Muscle layer of duodenum (tissue), 2 donors: ENCODE data around the gene MOGAT2.

Experiments used
- H3K27ac ChIP-seq: one replicate; pipeline ENCODE4 v1.7.0; 2013; ENCODE audit warnings: mild to moderate bottlenecking, low read length
- H3K27me3 ChIP-seq: one replicate; pipeline ENCODE4 v1.7.0; 2013; ENCODE audit warnings: low read depth, mild to moderate bottlenecking, control low read depth, low read length
- H3K36me3 ChIP-seq, 2 donors: one replicate each; pipeline ENCODE4 v1.7.0; 2013; ENCODE audit warnings: low read length in 2 of 2, control low read depth in 1 of 2, mild to moderate bottlenecking in 1 of 2; ENCODE audit not compliant: insufficient read depth in 2 of 2, control insufficient read depth in 1 of 2
- H3K4me1 ChIP-seq, 2 donors: one replicate each; pipeline ENCODE4 v1.7.0; 2013; ENCODE audit warnings: low read length in 2 of 2, mild to moderate bottlenecking in 2 of 2, control low read depth in 1 of 2, moderate library complexity in 1 of 2; ENCODE audit not compliant: insufficient read depth in 2 of 2, control insufficient read depth in 1 of 2
- H3K4me3 ChIP-seq, 2 donors: one replicate each; pipeline ENCODE4 v1.7.0; 2013; ENCODE audit warnings: low read length in 2 of 2, low read depth in 1 of 2, mild to moderate bottlenecking in 1 of 2
- H3K9me3 ChIP-seq, 2 donors: one replicate each; pipeline ENCODE4 v1.7.0; 2013; ENCODE audit warnings: low read length in 2 of 2, control low read depth in 1 of 2, mild to moderate bottlenecking in 1 of 2; ENCODE audit not compliant: control insufficient read depth in 1 of 2
- donor health status: healthy.

MOGAT2 gene

GRCh38 chr11:75771646-75772410, 54.2 kb downstream of the MOGAT2 start:
- no peaks in the 10 kb centered on the region for H3K36me3 ChIP-seq
- H3K9me3 ChIP-seq = no peaks in the 10 kb centered on the region
- no peak overlapping the region for H3K4me3 ChIP-seq
- no peak overlapping the region for H3K27ac ChIP-seq
- H3K27me3 ChIP-seq = no peaks in the 10 kb centered on the region
- H3K4me1 ChIP-seq = peaks cover 0 to 15% of the 10 kb centered on the region in 2 donors

DNA sequence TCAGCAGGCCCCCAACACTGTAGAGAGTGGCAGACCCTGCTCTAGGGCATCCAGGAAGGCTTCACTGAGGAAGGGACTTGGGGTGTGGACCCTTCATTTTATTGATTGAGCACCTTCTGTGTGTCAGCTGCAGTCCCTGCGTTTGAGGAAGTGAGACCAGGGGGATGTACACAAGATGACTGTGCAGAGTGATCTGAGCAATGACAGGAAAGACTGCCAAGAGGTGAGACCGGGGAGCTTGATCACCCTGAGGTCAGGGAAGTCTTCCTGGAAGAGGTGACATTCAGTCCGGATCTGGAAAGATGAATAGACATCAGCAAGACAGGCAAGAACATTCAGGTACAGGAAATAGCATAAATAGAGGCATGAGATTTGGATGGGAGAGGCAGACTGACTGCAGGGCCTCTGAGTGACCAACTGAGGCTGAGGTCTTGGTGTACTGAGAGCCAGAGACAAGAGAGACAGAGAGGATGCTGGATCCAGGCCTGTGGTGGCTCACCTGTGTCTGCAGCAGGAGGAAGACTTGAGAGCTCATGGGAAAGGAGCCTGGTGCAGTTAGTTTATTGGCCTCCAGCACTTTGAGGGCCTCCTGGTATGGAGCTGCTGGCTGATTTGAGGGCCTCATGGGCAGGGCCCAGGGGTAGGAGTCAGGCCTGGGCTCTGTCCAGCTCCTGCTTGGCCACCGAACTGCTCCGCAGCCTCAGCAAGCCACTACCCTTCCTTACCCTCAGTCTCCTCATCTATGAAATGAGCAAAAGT, 56.1 kb downstream of the MOGAT2 start:
- Histone ChIP-seq H3K4me3 (no peak overlapping the region), H3K27me3 (no peaks in the 10 kb centered on the region), H3K9me3 (no peaks in the 10 kb centered on the region), H3K36me3 (no peaks in the 10 kb centered on the region), H3K4me1 (peaks cover 0 to 2% of the 10 kb centered on the region in 2 donors), H3K27ac (no peak overlapping the region)

DNA sequence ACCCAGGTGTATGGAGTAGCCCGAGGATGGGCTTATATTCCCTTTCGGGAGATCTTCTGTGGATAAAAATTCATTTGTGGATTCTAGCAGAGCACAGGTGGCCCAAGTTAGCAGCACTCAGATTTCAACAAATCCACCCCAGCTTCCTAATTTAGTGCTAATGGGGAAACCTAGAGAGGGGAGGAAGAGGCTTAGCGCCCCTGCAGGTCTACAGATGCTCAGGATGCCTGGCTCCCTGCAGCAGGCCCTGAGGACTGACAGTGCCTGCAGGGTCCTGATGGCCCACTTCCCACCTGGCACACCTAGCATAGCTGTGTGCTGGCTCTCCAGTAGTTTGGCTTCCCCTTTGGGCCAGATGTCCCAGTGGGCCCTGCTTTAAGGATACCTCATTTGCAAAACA, 57.4 kb downstream of the MOGAT2 start:
- Histone ChIP-seq H3K4me1 (no peaks in the 10 kb centered on the region), H3K4me3 (no peak overlapping the region), H3K36me3 (no peaks in the 10 kb centered on the region), H3K27me3 (no peaks in the 10 kb centered on the region), H3K27ac (no peak overlapping the region), H3K9me3 (no peaks in the 10 kb centered on the region)

DNA sequence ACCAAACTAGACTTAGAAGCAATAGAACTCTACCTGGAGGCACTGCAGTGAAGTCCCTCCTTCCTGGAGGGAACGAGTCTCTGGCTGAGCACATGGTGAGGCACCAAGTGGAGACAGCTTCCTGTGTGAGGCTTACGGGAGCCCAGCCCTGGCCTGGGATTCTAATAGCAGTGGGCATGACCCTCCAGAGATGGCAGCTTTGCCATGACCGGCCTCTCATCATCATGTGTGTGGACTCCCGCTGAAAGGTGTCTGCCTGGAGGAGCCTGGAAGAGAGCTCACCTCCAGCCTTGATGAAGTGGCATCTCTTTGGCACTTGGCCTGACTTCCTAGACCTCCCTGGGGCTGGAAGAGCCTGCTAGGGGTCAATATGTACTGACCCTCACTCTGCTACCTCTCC, 58.9 kb downstream of the MOGAT2 start:
- no peaks in the 10 kb centered on the region for H3K4me1 ChIP-seq
- H3K27ac ChIP-seq = no peak overlapping the region
- no peaks in the 10 kb centered on the region for H3K36me3 ChIP-seq
- no peak overlapping the region for H3K4me3 ChIP-seq
- H3K9me3 ChIP-seq = no peaks in the 10 kb centered on the region
- H3K27me3 ChIP-seq = no peaks in the 10 kb centered on the region

GRCh38 chr11:75777461-75778110, 59.9 kb downstream of the MOGAT2 start:
- H3K9me3 ChIP-seq = no peaks in the 10 kb centered on the region
- no peaks in the 10 kb centered on the region for H3K4me1 ChIP-seq
- no peaks in the 10 kb centered on the region for H3K27me3 ChIP-seq
- H3K4me3 ChIP-seq = no peak overlapping the region
- no peaks in the 10 kb centered on the region for H3K36me3 ChIP-seq
- H3K27ac ChIP-seq = no peak overlapping the region

DNA sequence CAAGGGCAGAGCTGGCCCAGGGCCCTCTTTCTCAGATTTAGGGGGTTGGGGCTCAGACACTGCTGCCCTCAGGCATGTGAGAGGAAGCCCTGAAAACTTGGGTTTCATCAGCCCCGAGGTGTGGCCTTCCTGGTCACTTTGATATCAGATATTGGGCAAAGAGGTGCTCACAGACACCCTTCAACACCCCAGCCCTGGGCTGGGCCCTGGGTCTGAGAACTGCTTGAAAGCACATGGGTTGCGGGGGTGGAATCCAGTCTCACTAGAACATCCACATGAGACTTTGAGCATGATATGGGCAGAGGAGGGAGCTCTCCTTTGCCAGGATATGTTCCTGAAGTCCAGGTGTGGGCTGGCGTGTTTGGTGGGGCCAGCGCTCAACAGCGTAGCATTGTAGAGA, 61.3 kb downstream of the MOGAT2 start:
- Histone ChIP-seq H3K4me3 (no peak overlapping the region), H3K9me3 (no peaks in the 10 kb centered on the region), H3K4me1 (no peaks in the 10 kb centered on the region), H3K27ac (no peak overlapping the region), H3K36me3 (no peaks in the 10 kb centered on the region), H3K27me3 (no peaks in the 10 kb centered on the region)

DNA sequence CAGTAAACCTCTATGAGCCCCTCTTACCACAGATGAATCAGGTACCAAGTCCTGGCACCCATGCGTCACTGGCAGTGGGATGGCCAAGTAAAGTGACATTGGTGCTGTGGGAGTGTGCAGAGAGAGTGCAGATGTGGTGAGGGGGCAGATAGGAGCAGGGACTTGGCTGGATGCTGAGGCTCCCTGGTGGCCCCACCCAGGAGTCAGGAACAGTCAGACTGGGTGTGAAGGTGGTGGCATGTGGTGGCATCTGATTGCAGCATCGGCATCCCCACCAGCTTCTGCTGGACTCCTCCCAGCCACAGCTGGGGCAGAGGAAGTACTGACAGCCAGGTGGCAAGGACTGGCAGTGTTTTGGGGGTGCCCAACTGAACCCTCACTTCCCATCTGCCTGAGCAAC, 62.3 kb downstream of the MOGAT2 start:
- no peaks in the 10 kb centered on the region for H3K36me3 ChIP-seq
- H3K4me3 ChIP-seq = no peak overlapping the region
- H3K27ac ChIP-seq = no peak overlapping the region
- H3K4me1 ChIP-seq = no peaks in the 10 kb centered on the region
- no peaks in the 10 kb centered on the region for H3K9me3 ChIP-seq
- H3K27me3 ChIP-seq = no peaks in the 10 kb centered on the region

DNA sequence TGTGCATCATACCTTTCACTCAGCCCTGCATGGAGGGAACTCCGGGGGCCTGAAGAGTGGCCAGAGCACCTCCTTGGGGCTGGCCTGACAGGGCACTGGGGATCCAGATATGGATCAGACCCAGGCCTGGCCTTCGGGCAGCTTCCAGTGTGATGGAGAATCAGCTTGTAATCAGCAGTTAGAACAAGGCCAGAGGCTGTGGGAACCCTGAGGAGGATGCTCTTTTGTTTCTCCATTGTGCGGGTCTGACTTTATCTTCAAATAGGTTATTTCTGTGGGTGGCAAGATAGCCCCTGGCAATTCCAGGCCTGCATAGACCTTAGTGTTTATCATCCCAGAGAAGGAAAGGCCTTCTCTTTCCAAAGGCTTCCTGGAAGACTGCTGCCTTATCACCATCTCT, 63.2 kb downstream of the MOGAT2 start:
- H3K4me3 ChIP-seq = no peak overlapping the region
- H3K9me3 ChIP-seq = no peaks in the 10 kb centered on the region
- H3K4me1 ChIP-seq = no peaks in the 10 kb centered on the region
- H3K27me3 ChIP-seq = no peaks in the 10 kb centered on the region
- H3K36me3 ChIP-seq = no peaks in the 10 kb centered on the region
- no peak overlapping the region for H3K27ac ChIP-seq

DNA sequence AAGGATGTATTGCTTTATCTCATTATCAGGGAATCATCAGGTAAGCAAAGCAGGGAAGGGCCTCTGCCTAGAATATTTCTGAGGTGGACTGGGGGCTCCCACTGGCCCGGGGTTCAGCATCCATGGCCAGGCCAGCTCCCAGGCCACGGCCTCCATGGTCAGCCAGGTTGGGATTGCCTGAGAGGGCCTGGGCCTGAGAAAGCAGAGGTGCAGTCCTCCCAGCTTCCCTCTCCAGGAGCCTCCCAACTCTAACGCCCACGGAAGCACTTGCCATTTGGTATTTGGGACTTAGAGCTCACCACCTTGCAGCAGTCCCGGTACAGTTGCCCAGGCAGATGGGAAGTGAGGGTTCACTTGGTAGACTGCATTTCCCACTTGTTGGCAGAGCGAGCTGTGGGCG, 63.7 kb downstream of the MOGAT2 start:
- Histone ChIP-seq H3K27me3 (no peaks in the 10 kb centered on the region), H3K27ac (no peak overlapping the region), H3K9me3 (no peaks in the 10 kb centered on the region), H3K36me3 (no peaks in the 10 kb centered on the region), H3K4me1 (no peaks in the 10 kb centered on the region), H3K4me3 (no peak overlapping the region)

DNA sequence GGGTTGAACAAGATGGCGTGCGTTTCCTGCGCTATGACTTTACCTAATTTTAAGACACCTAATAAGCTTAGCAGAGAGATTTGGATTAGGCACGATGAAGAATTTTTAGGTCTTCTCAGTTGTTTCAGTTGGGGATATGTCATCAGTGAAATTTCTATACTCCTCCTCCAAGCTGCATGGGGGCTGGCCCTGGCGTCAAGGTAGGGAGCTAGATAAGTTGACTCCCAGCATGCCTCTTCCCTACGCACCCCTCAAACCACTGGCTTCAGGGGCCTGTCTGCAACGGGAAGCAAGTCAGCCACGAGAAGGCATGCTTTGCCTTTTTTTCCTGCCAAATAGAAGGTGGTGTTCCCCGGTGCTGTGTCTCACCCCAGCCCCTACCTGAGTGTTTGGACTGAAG, 64.2 kb downstream of the MOGAT2 start:
- H3K36me3 ChIP-seq = no peaks in the 10 kb centered on the region
- no peak overlapping the region for H3K4me3 ChIP-seq
- H3K9me3 ChIP-seq = no peaks in the 10 kb centered on the region
- H3K27me3 ChIP-seq = no peaks in the 10 kb centered on the region
- H3K4me1 ChIP-seq = no peaks in the 10 kb centered on the region
- no peak overlapping the region for H3K27ac ChIP-seq
